Heart right ventricle (tissue), 16 donors: ENCODE measurements around the gene SLC25A1. TPM values are rescaled to one million over a fixed set of nuclear protein-coding genes. Genes with fewer than 3 reads are reported as not detected.

Source experiments
- ATAC-seq, 8 donors: fragments of 200-7000 bp; cut with Tn5 transposase; one replicate each; pipeline ENCODE4 v1.9.1; 2020; ENCODE audit warnings: mild to moderate bottlenecking in 8 of 8, moderate library complexity in 8 of 8, moderate number of reproducible peaks in 1 of 8
- DNase-seq, 2 donors: peaks; one replicate each; pipeline ENCODE4 v3.0.0-alpha.2; 2020
- H3K27ac ChIP-seq, 10 donors: fragments of 200-600 bp; sonication (generic) in 2 of 10; one replicate each; pipeline versions ENCODE4 v1.5.0 to v1.8.0; 2020 to 2022; ENCODE audit warnings: mild to moderate bottlenecking in 3 of 10
- H3K27me3 ChIP-seq, 7 donors: fragments of 200-600 bp; one replicate each; pipeline ENCODE4 v1.8.0; 2021 to 2022; ENCODE audit warnings: mild to moderate bottlenecking in 2 of 7
- H3K36me3 ChIP-seq, 9 donors: fragments of 200-600 bp; sonication (generic) in 1 of 9; one replicate each; pipeline versions ENCODE4 v1.5.0 to v1.8.0; 2020 to 2022; ENCODE audit warnings: mild to moderate bottlenecking in 2 of 9
- H3K4me1 ChIP-seq, 9 donors: fragments of 200-600 bp; sonication (generic) in 1 of 9; one replicate each; pipeline versions ENCODE4 v1.5.0 to v1.8.0; 2020 to 2022; ENCODE audit warnings: mild to moderate bottlenecking in 4 of 9
- H3K4me3 ChIP-seq, 10 donors: fragments of 200-600 bp; sonication (generic) in 2 of 10; one replicate each; pipeline versions ENCODE4 v1.5.0 to v1.8.0; 2020 to 2022; ENCODE audit warnings: mild to moderate bottlenecking in 7 of 10, moderate library complexity in 2 of 10
- H3K9me3 ChIP-seq, 11 donors: fragments of 200-600 bp in 10 of 11; sonication (generic) in 2 of 11; one replicate each; pipeline versions ENCODE4 v1.5.0 to v1.8.0; 2013 to 2022; ENCODE audit warnings: mild to moderate bottlenecking in 2 of 11, control low read depth in 1 of 11, moderate library complexity in 1 of 11
- CTCF ChIP-seq, 9 donors: fragments of 200-600 bp; sonication (generic) in 2 of 9; IDR thresholded peaks; one replicate each; pipeline versions ENCODE4 v1.5.0 to v1.8.0; 2021 to 2022; ENCODE audit warnings: antibody characterized with exemption in 9 of 9, mild to moderate bottlenecking in 5 of 9, moderate library complexity in 1 of 9
- WGBS, 2 donors: extraction: QIAGEN DNeasy Blood & Tissue Kit; methylation state at CpG; one replicate each; pipeline ENCODE4 v1.1.7; 2013; ENCODE audit warnings: inconsistent platforms in 1 of 2; 5-methylcytosine and 5-hydroxymethylcytosine counted together
- intact Hi-C, 10 donors: fragments of 100-400 bp; cut with DNase I; formaldehyde crosslinking; loops; one replicate each; pipeline versions ENCODE4 v1.11.1 to v1.14.2; 2022
- polyA plus RNA-seq, 2 donors: library from polyadenylated mRNA; stranded (reverse); fragments of 200-250 nt; gene quantifications; one replicate each; pipeline ENCODE4 v1.2.3, GENCODE V29; 2013
- total RNA-seq, 10 donors: library from RNA; stranded (reverse); fragmentation: NEBNext Ultra II Directional in 3 of 10; extraction: Animal tissue kit (Norgen Biotek cat#: 25700) in 3 of 10; gene quantifications; one replicate each; pipeline versions ENCODE4 v1.2.1 to v1.2.4, GENCODE V29; 2021 to 2023
- donor health status: Arrhythmogenic right ventricular cardiomyopathy.
- donor health status: ischemic (EF 13 %, LVEDD 7.1; RV severe dilation, severe dysfunction).
- donor health status: healthy with polysubstance abuse.
- donor health status: DM: no; HTN: yes; CAD: no.
- donor health status: DM: no; HTN: no; CAD: no.
- donor health status: ischemic (EF 25% LVEDD 6.9; RV normal size, moderate dysfunction).
- donor health status: ischemic (EF 25% LVEDD 5.7; RV mildly dilated, moderate dysfunction).
- donor health status: healthy.
- donor health status: DM: yes; HTN: yes; CAD: no.
- donor health status: Ischemic cardiomyopathy.
- donor health status: ischemic (EF 35%, LVEDD 5.7; RV mildly dilated, moderate dysfunction).
- donor health status: nonischemic (EF 11% LVEDD 7.7; RV severe dilation, severe dysfunction).
- donor health status: DM: yes; HTN: yes; CAD: no.
- donor health status: PGD.
- donor health status: ischemic (EF 29% LVEDD 5.4; RV normal size, mild dysfunction).
- donor health status: nonischemic (EF 23%, LVEDD 6.1; RV moderate dilation, normal function).

SLC25A1 gene
- total and polyA plus RNA-seq, 12 donors = 14.8 to 31.9 (median 20.5) TPM

DNA sequence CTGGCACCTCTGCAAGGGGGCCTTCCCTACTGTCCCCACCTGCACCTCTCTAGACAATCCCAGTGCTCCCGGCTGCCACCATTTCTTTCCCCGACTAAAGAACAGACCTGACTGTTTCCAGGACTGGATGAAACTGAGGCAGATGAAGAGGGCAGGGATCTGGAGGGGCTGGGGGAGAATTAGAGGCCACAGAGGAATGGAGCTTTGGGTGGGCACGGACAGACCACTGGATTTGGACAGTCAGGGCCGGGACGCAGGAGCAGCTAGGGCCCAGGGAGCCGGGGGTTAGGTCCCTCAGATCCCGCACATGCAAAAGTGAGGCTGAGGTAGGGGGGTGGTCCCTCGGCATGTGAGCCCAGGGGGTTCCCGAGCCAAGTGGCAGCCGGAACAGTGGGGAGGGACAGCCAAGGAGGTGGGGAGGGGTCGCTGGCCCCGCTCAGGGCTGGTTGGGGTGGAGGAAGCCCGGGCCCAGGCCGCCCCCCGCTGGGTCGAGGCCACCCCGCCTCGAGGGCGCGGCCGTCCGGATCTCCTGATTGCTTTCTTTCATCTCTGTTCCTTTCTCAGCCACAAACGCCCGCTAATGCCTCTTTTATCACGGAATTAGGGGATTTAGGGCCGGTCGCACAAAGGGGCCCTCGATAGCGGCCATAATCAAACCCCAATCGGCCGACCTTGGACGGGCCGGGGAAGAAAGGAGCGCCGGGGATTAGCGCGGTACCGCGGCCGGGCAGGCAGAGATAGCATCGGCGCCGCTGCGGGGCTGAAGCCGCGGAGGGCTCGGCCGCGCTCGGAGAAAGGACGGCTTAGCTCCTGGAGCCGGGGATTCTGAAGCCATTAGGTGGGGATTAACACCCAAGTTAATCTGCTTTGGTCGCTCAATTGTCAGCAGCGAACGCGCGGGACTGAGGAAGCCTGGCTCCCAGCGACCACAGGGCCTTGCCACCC is 9.3 kb downstream of the SLC25A1 start:
- H3K9me3 ChIP-seq = peaks cover 0 to 4% (median 0%) of the 10 kb centered on the region in 11 donors
- TF ChIP-seq CTCF (IDR thresholded peaks at IDR 0.05) = no peak
- DNase-seq (no peak), ATAC-seq (no peak)
- H3K4me1 ChIP-seq = peaks cover 15 to 49% (median 44%) of the 10 kb centered on the region in 9 donors
- WGBS, 2 donors = 4 to 6% methylated on average over 58 of the region's 58 CpGs
- H3K4me3 ChIP-seq = peak overlapping the region in 9 of 10 donors; percentile 16 to 47 (median 32)
- peaks cover 29 to 52% (median 44%) of the 10 kb centered on the region in 7 donors for H3K27me3 ChIP-seq
- no peaks in the 10 kb centered on the region for H3K36me3 ChIP-seq
- intact Hi-C loops = no loop called here
- H3K27ac ChIP-seq = peak overlapping the region in 1 of 10 donors; percentile 30

DNA sequence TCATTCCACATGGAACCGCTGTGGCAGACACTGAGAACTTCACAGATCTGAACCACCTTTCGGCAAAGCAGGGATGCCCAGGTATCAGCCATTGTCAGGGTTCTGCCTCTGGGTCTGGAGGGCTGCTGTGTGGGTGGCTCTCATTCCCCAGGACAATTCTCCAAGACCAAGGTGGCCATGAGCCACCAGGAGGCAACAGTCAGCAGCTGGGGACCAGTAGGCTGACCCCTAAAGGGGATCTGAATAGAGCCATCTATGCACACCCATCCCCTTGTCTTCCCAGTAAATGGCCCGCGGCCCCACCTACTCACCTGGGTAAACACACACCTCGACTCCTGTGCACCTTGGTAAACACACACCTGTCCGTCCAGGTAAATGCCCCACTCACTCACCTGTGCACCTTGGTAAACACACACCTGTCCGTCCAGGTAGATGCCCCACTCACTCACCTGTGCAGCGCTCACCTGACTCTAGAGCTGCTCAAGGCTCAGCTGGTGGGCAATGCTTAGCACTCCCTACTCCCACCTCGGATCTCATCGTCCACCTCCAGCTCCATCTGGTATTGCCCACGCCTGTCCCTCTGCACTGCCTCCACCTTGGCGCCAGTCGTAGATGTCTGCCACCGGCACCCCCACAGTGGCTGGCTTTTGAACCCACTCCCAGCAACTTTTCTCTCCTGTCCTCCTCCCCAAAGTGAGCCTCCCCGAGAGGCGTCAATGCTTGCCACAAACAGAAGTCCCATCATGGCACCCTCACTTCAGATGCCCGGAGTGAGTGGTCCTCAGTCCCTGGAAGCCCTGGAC is 10.2 kb downstream of the SLC25A1 start:
- no peak for ATAC-seq

DNA sequence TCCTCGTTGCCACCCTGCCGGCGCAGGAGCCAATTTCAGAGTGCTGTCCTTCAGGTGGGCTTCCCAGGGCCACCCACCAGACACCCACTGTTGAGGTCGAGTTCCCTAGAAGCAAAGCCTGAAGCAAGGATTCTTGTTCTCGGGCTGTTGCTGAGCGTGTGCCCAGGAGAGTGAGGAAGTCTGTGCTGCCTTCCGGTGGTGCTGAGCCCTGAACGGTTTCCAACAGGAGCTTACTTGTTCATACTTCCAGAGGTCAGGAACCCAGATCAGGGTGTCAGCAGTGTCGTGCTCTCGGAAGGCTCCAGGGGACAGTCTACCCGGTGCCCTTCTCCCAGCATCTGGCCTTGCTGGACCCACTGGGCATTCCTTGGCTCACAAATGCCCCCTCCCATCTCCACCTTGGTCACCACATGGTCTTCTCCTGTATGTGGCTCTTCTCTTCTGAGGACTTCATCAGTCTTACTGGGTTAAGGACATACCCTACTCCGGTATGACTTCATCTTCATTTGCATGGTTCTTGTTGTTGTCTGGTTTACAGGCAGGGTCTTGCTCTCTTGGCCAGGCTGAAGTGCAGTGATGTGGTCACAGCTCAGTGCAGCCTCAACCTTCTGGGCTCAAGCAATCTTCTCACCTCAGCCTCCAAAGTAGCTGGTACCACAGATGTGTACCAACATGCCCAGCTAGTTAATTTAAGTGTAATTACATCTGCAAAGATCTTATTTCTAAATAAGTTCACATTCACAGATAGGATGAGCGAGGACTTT is 11.2 kb downstream of the SLC25A1 start:
- H3K27ac ChIP-seq = no peak overlapping the region
- 71 to 79% methylated on average over 13 of the region's 13 CpGs for WGBS, 2 donors
- peaks cover 0 to 6% (median 0%) of the 10 kb centered on the region in 11 donors for H3K9me3 ChIP-seq
- ATAC-seq = no peak
- no peak for DNase-seq
- TF ChIP-seq CTCF (IDR thresholded peaks at IDR 0.05) = no peak
- intact Hi-C loops = no loop called here
- H3K36me3 ChIP-seq = no peaks in the 10 kb centered on the region
- peaks cover 9 to 30% (median 24%) of the 10 kb centered on the region in 9 donors for H3K4me1 ChIP-seq
- peaks cover 29 to 59% (median 50%) of the 10 kb centered on the region in 7 donors for H3K27me3 ChIP-seq
- no peak overlapping the region for H3K4me3 ChIP-seq

More for the DNA sequence above, 10.2 kb downstream of the SLC25A1 start:
- no peak for DNase-seq
- peaks cover 0 to 6% (median 0%) of the 10 kb centered on the region in 11 donors for H3K9me3 ChIP-seq
- WGBS, 2 donors = 72 to 76% methylated on average over 17 of the region's 17 CpGs
- intact Hi-C loops = no loop called here
- peaks cover 15 to 40% (median 34%) of the 10 kb centered on the region in 9 donors for H3K4me1 ChIP-seq
- no peak overlapping the region for H3K4me3 ChIP-seq
- no peaks in the 10 kb centered on the region for H3K36me3 ChIP-seq
- H3K27ac ChIP-seq = no peak overlapping the region
- H3K27me3 ChIP-seq = peaks cover 29 to 59% (median 48%) of the 10 kb centered on the region in 7 donors
- no peak for TF ChIP-seq CTCF (IDR thresholded peaks at IDR 0.05)
